Adipocyte (in vitro differentiated cells): ENCODE data around the gene TMEM132A.

Experiments
- DNase-seq: peaks from one replicate; pipeline ENCODE4 v3.0.0-alpha.2; 2015; ENCODE audit warnings: low read depth
- H3K27me3 ChIP-seq: replicated peaks from 2 replicates; pipeline ENCODE4 v1.7.0; 2013; ENCODE audit warnings: mild to moderate bottlenecking, low read length, moderate library complexity; ENCODE audit not compliant: control insufficient read depth, insufficient read depth
- H3K36me3 ChIP-seq: 2 replicates; pipeline ENCODE4 v1.7.0; 2013; ENCODE audit warnings: low read length, mild to moderate bottlenecking, moderate library complexity; ENCODE audit not compliant: control insufficient read depth, insufficient read depth, severe bottlenecking
- H3K4me1 ChIP-seq: 2 replicates; pipeline ENCODE4 v1.7.0; 2013; ENCODE audit warnings: mild to moderate bottlenecking, low read length, moderate library complexity; ENCODE audit not compliant: control insufficient read depth, insufficient read depth
- H3K4me3 ChIP-seq: 2 replicates; pipeline ENCODE4 v1.7.0; 2013; ENCODE audit warnings: mild to moderate bottlenecking, low read length, moderate library complexity
- H3K9ac ChIP-seq: 2 replicates; pipeline ENCODE4 v1.7.0; 2013; ENCODE audit warnings: mild to moderate bottlenecking, low read length, moderate library complexity
- H3K9me3 ChIP-seq: 2 replicates; pipeline ENCODE4 v1.7.0; 2013; ENCODE audit warnings: mild to moderate bottlenecking, low read length, moderate library complexity; ENCODE audit not compliant: control insufficient read depth

The TMEM132A gene

DNA sequence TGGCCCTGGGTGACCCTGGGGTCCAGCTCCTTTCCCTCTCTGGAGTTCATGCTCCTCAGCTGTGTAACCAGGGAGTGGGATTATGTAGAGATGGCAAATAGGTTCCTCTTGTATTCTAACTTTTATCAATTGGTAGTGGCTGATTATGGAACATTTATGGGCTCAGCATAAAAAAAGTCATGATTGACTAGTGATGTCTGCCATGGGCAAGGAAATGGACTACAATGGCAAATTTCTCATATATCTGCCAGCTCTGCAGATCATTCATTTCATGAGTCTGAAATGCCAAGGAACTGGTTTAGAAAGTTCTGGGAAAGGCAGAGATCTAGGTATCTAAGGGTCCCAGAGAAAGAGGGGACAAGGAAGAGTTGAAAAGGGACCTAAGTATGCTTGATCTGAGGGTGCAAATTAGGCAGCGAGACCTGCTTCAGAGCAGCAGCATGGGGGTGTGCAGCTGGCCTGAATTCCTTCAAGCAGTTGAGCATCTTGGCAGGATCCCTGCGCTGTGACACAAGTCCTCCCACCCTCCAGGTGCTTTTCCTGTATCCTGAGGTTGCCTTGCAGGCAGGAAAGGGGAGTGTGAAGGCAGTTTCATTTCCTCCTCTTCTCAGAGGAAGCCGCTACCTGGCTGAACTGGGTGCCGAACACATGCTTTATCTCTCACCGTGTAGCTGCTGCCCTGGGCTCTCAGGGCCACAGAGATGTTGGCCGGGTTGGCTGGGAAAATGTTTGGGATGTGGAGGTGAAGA lies 17.3 kb downstream of the TMEM132A start:
- no peaks in the 10 kb centered on the region for H3K9me3 ChIP-seq
- H3K4me3 ChIP-seq: no peak overlapping the region
- DNase-seq: no peak
- no peak overlapping the region for H3K9ac ChIP-seq
- H3K36me3 ChIP-seq: peaks cover 6% of the 10 kb centered on the region
- no peaks in the 10 kb centered on the region for H3K27me3 ChIP-seq
- H3K4me1 ChIP-seq: no peaks in the 10 kb centered on the region

DNA sequence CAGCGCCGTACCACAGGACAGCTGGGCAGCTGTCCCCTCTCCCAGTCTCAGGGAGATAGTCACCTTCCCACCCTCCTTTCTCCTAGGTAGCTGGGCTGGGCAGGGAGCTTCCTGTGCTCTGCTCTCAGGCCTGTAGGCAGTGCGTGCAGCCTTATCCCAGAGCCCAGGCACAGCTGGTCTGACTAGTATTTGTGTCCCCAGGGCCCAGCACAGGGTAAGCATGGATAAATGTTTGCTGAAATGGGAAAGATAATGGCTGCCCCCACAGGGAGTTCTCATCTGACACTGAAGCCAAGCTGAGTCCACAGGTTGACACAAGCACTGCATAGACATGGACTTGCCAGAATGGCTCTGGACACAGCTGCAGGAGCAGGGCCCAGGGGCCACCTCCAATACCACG lies 18.0 kb downstream of the TMEM132A start:
- H3K36me3 ChIP-seq: peaks cover 6% of the 10 kb centered on the region
- no peak for DNase-seq
- no peak overlapping the region for H3K4me3 ChIP-seq
- H3K27me3 ChIP-seq: no peaks in the 10 kb centered on the region
- no peaks in the 10 kb centered on the region for H3K4me1 ChIP-seq
- H3K9ac ChIP-seq: no peak overlapping the region
- H3K9me3 ChIP-seq: no peaks in the 10 kb centered on the region

DNA sequence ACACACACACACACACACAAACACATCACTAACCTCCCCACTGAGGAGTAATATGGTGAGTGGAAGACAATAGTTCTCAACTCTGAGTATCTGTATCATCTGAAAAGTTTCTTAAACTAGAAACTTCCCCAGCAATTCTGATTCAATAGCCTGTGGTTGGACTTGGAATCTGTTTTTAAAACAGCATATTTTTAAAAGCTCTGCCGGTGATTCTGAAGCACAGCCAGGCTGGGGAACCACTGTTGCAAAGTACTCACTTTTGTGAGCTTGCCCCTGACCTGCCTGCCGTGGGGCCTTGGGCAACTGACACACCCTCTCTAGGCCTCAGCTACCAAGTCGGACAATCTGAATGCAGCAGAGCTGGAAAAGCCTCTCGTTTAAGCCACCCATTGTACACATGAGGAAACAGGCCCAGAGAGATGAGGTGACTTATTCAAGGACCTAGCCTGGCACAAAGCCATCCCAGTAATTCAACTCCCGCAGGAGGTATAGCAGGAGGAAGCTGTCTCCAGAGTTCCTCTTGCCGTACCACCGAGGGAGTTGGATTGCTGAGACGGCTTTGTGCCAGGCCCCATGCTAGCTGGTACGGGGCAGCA lies 18.8 kb downstream of the TMEM132A start:
- H3K27me3 ChIP-seq: no peaks in the 10 kb centered on the region
- no peaks in the 10 kb centered on the region for H3K9me3 ChIP-seq
- peaks cover 6% of the 10 kb centered on the region for H3K36me3 ChIP-seq
- no peak overlapping the region for H3K9ac ChIP-seq
- no peak overlapping the region for H3K4me3 ChIP-seq
- DNase-seq: peak; percentile 39
- H3K4me1 ChIP-seq: no peaks in the 10 kb centered on the region

DNA sequence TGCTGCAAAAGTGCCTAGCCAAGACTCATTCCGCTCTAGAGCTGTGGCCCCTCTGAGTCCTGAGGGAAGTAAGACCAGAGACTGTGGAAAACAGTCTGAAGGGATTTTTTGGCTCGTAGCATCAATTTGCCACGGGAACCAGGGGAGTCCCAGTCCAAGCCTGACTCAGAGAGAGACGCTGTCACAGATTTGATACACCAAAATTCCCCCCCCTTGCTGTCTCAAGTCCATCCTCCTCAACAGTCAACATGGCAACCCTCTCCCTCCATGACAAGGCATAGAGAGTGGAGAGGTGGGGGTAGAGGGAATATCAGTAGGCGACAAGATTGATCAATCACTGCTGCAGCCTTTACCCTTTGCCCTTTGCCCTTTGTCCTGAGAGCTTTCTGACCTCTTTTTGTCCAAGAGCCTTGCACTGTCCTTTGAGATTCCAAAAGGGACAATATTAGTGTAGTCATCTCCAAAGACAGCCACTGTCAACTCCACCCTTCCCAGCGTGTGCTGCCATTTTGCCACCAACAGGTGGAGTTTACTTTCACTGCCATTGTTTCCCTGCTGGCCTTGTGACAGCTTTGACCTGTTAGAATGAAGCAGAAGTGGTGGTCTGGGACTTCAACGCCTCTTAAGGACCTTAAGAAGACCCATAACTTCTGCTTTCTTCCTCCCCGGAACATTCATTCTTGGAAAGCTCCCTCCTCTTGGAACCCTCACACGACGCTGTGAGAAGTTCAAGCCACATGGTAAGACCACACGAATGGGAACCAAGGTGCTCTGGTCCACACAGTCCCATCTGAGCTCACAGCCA lies 20.4 kb downstream of the TMEM132A start:
- H3K36me3 ChIP-seq: peaks cover 6% of the 10 kb centered on the region

DNA sequence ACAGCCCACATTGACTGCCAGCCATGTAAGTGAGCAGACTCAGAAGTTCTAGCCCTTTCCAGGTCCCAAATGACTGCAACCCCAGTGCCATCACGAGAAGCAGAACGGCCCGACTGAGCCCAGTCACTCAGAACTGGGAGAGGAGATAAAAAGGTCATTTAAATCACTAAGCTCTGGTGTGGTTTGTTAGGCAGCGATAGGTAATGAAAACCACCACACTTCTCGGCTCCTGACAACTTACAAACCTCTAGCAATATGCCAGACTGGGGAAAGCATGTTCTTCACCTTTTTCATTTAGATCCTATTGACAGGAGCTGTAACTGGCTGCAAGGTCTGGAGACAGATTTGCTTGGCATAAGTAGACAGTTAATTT lies 21.0 kb downstream of the TMEM132A start:
- Histone ChIP-seq H3K27me3 (no peaks in the 10 kb centered on the region), H3K36me3 (peaks cover 6% of the 10 kb centered on the region), H3K9me3 (no peaks in the 10 kb centered on the region), H3K9ac (no peak overlapping the region), H3K4me1 (no peaks in the 10 kb centered on the region), H3K4me3 (no peak overlapping the region)
- no peak for DNase-seq

More for the DNA sequence above, 20.4 kb downstream of the TMEM132A start:
- DNase-seq: no peak
- Histone ChIP-seq H3K27me3 (no peaks in the 10 kb centered on the region), H3K4me1 (no peaks in the 10 kb centered on the region), H3K9me3 (no peaks in the 10 kb centered on the region), H3K4me3 (no peak overlapping the region), H3K9ac (no peak overlapping the region)

DNA sequence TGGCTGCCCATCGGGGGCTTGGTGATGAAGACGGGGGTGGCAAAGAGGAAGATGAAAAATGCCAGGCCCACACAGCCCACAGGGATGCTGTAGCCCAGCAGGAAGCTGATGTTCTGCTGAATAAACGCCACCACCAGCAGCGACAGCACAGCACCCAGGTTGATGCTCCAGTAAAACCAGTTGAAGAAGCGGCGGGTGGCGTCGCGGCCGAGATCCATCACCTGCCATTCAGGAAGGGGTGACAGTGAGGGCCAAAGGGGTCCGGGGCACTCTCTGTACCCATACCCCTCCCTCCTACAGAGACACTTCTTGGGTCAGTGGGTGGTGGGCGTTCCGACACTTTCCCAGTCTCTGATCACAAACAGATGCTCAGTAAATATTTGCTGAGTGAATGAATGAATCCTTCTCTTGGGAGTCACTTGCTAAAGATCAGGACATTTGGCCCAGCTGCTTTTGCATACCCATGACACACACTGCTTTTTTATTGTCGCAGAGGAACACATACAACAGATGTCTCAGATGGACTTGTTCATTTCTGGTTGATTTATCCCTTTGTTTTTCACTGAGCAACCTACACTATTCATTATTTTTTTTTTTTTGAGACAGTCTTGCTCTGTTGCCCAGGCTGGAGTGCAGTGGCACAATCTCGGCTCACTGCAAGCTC lies 22.5 kb downstream of the TMEM132A start:
- H3K4me1 ChIP-seq: peaks cover under 1% of the 10 kb centered on the region
- no peaks in the 10 kb centered on the region for H3K27me3 ChIP-seq
- no peak for DNase-seq
- no peak overlapping the region for H3K4me3 ChIP-seq
- no peaks in the 10 kb centered on the region for H3K9me3 ChIP-seq
- H3K9ac ChIP-seq: no peak overlapping the region
- peaks cover under 1% of the 10 kb centered on the region for H3K36me3 ChIP-seq

DNA sequence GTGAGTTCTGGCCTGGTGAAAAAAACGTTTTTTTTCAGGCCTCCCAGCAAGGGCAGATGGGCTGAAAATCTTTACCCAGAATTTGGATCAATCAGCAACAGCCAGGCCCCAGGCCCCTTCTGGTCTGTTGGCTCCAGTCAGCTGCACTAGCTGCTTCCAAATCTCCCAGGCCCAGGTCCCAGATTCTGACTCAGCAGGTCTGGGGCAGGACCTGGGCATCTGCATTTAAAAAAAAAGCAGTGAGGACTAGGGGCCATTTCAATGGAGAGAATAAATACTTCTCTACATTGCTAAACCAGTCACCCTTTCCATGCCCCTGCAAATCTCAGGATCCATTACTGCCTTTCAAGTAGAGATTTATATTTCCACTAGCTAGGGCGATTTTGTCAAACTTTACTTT lies 23.4 kb downstream of the TMEM132A start:
- H3K4me3 ChIP-seq: no peak overlapping the region

DNA sequence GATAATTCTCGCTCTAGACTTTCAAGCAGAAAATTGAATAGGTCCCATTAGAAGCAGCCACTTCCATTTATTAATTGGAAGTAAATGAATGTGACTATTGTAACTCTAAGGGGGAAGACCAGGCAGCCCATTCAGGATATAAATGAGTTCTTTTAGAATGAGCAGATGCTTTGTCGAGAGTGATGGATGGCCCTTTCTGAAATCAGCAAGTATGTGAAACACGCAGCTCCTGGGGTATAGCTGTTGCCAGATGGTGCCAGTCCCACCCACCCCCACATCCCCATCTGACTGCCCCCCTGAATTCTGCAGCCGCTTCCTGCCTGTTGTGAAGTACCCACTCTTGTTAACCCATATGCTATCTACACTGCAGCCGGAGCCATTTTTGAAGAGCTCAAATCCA lies 24.0 kb downstream of the TMEM132A start:
- Histone ChIP-seq H3K9ac (no peak overlapping the region), H3K27me3 (no peaks in the 10 kb centered on the region)

More for the DNA sequence above, 23.4 kb downstream of the TMEM132A start:
- Histone ChIP-seq H3K9me3 (no peaks in the 10 kb centered on the region), H3K4me1 (peaks cover 9% of the 10 kb centered on the region), H3K27me3 (no peaks in the 10 kb centered on the region), H3K9ac (no peak overlapping the region), H3K36me3 (no peaks in the 10 kb centered on the region)
- no peak for DNase-seq

DNA sequence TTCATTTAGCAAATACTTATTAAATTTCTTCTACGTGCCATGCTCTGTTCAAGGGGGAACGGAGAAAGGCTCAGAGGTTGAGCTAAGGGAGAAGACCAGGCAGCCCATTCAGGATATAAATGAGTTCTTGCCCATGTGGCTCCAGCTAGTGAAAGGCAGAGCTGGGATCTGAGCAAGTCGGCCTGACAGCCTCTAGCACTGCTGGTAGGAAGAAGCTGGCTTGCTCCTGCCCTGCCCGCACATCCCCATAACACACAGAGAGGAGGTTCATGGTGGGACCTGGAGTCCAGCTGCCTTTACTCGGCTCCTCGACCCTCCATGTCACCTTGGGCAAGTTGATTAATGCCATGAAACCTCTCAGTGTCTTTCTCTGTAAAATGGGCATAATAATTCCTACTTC lies 25.8 kb downstream of the TMEM132A start:
- Histone ChIP-seq H3K4me3 (peak overlapping the region; percentile 8), H3K4me1 (peaks cover 11% of the 10 kb centered on the region), H3K36me3 (no peaks in the 10 kb centered on the region), H3K9ac (peak overlapping the region; percentile 5), H3K9me3 (no peaks in the 10 kb centered on the region), H3K27me3 (no peaks in the 10 kb centered on the region)
- no peak for DNase-seq

More for the DNA sequence above, 24.0 kb downstream of the TMEM132A start:
- no peaks in the 10 kb centered on the region for H3K9me3 ChIP-seq
- no peak for DNase-seq
- no peaks in the 10 kb centered on the region for H3K36me3 ChIP-seq
- H3K4me3 ChIP-seq: no peak overlapping the region
- peaks cover 11% of the 10 kb centered on the region for H3K4me1 ChIP-seq

DNA sequence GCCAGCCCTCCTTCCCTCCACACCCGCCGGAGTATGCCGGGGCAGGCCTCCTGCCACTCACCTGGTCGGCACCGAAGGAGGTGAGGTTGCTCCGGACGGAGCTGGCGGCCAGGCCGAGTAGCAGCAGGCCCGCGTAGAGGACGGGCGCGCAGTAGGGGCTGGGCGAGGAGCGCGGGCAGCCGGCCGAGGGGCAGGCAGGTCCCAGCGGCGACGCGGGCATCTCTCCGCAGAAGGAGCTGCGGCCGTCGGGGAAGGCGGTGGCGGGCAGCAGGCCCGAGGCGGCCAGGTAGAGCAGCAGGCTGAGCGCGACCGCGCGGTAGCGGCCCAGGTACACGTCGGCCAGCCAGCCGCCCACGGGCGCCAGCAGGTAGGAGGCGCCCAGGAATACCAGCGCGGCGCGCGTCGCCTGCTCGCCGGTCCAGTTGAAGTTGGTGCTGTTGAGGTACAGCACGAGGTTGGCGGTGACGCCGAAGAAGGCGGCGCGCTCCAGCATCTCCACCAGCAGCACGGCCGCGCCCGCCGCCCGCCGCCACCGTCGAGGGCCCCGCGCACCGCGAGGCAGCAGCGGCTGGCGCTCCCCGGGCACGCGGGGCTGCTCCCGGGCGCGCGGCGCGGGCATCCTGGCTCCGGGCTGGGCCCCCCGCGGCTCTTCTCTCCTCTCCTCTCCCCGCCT lies 26.8 kb downstream of the TMEM132A start:
- H3K4me3 ChIP-seq: peak overlapping the region; percentile 81
- no peaks in the 10 kb centered on the region for H3K9me3 ChIP-seq
- H3K4me1 ChIP-seq: peaks cover 11% of the 10 kb centered on the region
- peak; percentile 10 for DNase-seq
- H3K36me3 ChIP-seq: no peaks in the 10 kb centered on the region
- no peaks in the 10 kb centered on the region for H3K27me3 ChIP-seq
- H3K9ac ChIP-seq: peak overlapping the region; percentile 86
